ENCODE results near the gene FARP2.
"Not testable (repeated sequence)": the region's sequence is repeated elsewhere in the genome, so short reads cannot be mapped to it uniquely, and the experiment has no call there.

FARP2 gene, protein sequence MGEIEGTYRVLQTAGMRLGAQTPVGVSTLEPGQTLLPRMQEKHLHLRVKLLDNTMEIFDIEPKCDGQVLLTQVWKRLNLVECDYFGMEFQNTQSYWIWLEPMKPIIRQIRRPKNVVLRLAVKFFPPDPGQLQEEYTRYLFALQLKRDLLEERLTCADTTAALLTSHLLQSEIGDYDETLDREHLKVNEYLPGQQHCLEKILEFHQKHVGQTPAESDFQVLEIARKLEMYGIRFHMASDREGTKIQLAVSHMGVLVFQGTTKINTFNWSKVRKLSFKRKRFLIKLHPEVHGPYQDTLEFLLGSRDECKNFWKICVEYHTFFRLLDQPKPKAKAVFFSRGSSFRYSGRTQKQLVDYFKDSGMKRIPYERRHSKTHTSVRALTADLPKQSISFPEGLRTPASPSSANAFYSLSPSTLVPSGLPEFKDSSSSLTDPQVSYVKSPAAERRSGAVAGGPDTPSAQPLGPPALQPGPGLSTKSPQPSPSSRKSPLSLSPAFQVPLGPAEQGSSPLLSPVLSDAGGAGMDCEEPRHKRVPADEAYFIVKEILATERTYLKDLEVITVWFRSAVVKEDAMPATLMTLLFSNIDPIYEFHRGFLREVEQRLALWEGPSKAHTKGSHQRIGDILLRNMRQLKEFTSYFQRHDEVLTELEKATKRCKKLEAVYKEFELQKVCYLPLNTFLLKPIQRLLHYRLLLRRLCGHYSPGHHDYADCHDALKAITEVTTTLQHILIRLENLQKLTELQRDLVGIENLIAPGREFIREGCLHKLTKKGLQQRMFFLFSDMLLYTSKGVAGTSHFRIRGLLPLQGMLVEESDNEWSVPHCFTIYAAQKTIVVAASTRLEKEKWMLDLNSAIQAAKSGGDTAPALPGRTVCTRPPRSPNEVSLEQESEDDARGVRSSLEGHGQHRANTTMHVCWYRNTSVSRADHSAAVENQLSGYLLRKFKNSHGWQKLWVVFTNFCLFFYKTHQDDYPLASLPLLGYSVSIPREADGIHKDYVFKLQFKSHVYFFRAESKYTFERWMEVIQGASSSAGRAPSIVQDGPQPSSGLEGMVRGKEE
- 14.7 to 27.3 reads per million in 2 donors for total RNA-seq

- DNase-seq, result peak; percentile 94
These were observed at the start of gene FARP2 for GRCh38 chr2:241355983-241356870. FARP2 (plus strand) TSS chr2:241356285; CDS start chr2:241373108, 16,823 bp downstream.

DNA sequence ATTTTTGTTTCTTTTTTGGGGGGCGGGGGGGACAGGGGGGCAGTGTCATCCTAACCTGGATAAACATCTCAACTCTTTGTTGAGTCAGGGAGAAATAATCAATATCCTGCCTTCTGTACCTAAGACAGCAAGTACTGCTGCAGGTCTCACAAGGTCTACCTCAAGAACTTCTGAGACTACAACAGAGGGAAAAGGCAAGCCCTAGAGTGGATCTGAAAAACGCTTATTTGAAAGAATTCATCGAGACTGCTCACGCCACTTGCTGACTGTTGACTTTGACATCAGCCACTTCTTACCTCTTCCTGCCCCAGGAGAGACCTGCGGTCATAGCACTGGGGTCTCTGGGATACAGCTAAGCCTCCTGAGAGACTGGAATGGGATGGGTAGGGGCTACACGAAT is 49.0 kb upstream of the FARP2 start:
- DNase-seq, result no peak

DNA sequence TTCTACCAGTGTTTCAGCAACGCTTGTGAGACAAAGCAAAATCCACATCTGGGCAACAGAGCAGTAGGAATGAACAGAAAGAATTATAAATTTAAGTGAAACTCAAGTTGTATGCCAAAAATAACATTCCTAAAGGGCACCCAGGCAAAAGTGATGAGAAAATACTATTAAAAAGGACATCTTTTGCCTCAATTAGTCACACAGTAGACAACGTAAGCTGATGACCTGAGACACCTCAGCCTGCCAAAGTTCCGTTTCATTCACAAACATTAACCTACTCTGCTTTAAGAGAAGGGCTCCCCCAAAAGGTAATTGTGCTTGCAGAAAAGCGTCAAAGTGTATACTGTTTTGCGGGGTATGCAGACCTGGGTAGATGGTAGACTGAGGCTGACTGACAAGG is 47.8 kb upstream of the FARP2 start:
- no peak for DNase-seq

GRCh38 chr2:241308832-241309500 is 47.1 kb upstream of the FARP2 start:
- no peak for DNase-seq

- peak; percentile 43 for DNase-seq
These were observed 46.4 kb upstream of the FARP2 start for GRCh38 chr2:241309684-241310117.

- no peak for DNase-seq
These were observed 45.0 kb upstream of the FARP2 start for GRCh38 chr2:241310917-241311566.

- no peak for DNase-seq
These were observed 44.0 kb upstream of the FARP2 start for GRCh38 chr2:241312082-241312481.

- no peak for DNase-seq
These were observed 42.5 kb upstream of the FARP2 start for GRCh38 chr2:241313543-241314095.

DNA sequence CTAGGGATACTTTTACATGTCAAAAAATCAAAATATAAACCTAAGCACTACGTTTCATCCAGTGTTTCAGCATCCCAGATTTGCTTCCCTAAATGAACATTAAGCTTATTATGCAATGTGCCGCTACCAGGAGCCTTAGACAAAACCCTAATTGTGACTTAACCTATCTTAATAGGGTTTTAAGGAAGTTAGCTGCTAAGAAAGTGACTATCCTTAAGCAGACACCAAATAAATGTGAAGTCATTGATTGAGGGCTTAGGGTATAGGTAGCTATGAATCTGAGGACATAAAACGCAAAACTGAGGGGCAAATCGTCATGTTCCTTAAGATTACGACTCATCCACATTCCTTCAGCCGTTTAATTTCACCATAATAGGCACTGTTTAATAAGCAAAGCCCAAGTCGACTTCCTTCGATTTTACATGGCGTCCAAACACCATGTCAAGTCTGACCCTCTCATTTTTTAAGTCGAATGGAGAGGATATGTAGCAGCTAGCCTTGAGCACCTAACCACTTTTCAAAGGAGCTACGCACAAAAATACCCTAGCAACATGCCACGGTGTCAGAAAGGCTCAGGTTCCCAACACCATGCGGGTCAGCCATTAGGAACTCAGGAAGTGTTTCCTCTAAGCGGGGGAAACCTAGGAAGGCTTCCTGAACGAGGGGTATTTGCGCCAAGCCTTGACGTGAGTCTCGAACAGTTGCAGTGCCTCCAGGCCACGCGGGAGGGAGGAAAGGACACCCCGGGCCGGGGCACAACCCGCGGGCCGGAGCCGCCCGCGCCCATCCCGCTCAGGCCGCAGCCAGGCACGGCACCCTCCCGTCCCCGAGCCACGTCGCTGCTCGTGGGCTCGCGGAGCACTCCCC is 41.6 kb upstream of the FARP2 start:
- DNase-seq, result no peak

DNA sequence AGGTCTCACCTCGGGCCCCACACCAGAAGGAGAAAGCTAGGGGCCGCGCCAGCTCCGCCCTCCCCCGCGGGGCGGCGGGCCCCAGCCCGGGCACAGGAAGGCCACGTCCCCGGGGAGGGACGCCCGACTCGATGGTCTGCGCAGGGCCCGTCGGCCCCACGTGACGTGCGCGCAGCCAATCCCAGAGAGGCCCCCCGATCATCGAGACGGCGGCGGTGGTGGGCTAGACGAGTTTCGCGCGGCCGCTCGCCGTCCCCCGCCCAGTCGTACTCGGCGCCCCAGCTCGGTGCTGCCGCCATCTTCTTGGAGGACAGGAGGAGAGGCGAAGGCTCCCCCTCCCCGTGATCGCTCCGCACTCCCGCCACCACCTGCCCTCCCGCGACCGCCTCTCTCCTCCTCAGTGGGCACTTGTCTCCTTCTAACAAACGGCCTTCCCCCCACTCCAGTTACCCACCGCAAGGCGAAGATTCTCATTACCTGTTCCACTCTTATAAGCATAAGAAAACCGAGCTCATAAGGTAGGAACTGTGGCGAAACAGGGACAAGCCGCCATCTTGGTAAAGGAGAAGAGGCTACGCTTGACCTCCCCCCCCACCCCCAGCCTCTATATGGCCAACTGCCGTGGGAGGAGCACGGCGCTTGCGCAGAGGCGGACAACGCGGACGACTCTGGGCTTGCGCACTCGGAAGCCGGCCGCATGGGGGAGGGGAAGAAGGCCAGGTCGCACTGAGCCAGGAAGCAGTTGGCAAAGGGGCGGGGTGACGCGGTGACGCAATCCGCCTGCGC is 40.8 kb upstream of the FARP2 start, which contains the start of gene HDLBP:
Gene HDLBP, minus strand, starts transcription at position 580 of the 786 bp plus-strand sequence. CDS start 48,803 bp downstream, outside the sequence.
- peak; percentile 100 for DNase-seq

- DNase-seq, result peak; percentile 66
These were observed 40.0 kb upstream of the FARP2 start, which contains the start of gene SEPTIN2 for GRCh38 chr2:241315879-241316631. SEPTIN2 (plus strand) TSS chr2:241315925; CDS start chr2:241324233, 8,308 bp downstream.

DNA sequence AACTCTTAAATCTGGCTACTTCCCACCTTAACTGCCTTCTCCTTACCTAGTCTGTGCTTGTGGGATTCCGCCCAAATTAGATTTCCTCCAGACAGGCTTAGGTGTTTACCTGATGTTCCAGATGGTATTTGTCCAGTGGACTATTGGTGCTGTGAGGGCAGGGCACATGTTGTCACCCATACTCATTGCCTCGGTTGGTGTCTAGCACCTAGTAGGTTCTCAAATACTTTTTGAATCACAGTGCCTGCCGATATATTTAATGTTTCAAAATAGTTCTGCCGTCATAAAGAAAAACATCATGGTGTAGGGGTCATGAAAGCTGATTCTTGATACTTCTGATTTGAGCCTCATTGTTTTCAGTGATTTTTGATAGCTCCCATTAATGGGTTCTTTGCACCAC is 39.3 kb upstream of the FARP2 start:
- DNase-seq, result no peak

DNA sequence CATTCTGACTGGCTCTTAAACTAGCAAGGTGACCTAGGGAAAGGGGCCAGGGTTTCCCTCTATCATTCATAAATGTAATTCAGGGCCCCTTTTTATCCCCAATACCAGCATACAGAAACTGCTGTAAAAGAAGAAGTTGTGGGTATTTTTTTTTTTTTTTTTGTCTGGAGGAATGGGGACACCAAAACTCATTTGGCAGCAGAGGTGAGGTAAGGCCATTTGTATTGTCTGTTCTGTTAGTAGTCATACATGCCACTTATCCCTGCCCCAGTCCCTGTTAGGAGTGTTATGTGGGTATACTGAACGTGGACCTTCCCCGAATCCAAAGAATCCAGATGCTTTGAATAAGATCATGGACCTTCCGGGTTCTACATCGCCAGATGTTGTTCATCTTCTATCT is 38.7 kb upstream of the FARP2 start:
- no peak for DNase-seq

DNA sequence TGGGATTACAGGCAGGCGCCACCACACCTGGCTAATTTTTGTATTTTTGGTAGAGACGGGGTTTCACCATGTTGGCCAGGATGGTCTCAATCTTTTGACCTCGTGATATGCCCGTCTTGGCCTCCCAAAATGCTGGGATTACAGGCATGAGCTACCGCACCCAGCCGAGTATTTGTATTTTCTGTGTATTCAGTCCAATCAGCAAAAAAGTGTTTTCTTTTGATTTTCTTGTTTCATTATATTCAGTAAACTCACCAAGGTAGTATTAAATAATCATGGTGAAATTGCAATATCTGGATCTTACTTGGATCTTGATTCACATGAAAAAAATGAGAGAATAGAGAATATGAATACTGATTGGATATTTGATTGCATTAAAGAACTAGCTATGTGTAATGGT is 37.3 kb upstream of the FARP2 start:
- DNase-seq, result not testable (repeated sequence)

GRCh38 chr2:241320394-241320793 is 35.7 kb upstream of the FARP2 start:
- no peak for DNase-seq

- DNase-seq, result no peak
These were observed 35.1 kb upstream of the FARP2 start for GRCh38 chr2:241321033-241321432.

GRCh38 chr2:241321886-241322285 is 34.2 kb upstream of the FARP2 start:
- DNase-seq, result no peak

DNA sequence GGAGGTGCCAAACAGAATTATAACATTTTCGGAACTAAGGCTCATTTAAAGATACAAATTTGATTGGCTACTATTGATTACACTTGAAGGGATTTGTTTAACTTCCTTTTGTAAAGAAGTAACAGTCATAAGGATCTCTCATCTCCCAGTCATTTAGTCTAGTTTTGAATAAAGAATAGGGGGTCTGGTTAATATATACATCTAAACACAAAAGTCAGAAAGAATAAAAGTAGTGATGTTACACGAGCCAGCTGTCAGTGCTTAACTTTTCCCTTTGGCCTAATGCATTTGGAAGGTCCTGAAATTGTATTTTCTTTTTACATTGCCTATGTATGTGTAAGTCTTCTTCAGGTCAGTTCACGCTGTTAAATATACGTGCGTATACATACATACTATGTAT is 32.3 kb upstream of the FARP2 start:
- DNase-seq, result no peak

Data from T-helper 9 cell (primary cell).